ENCODE data around the gene RFT1. TPM values are rescaled to one million over a fixed set of nuclear protein-coding genes. Genes with fewer than 3 reads are reported as not detected.

Gene RFT1
- total RNA-seq, 2 experiments from 2014 or later, result 49.3 to 50.7 TPM

GRCh38 chr3:53081318-53081717 lies 48.9 kb downstream of the RFT1 start:
- Mint-ChIP-seq H3K4me3 (no peak overlapping the region), H3K4me1 (no peaks in the 10 kb centered on the region), H3K9me3 (no peaks in the 10 kb centered on the region), H3K27ac (no peak overlapping the region), H3K36me3 (no peaks in the 10 kb centered on the region), H3K27me3 (no peaks in the 10 kb centered on the region)
- no peak for DNase-seq

GRCh38 chr3:53080612-53081205 lies 49.5 kb downstream of the RFT1 start:
- DNase-seq, result no peak
- no peaks in the 10 kb centered on the region for H3K4me1 Mint-ChIP-seq
- H3K27me3 Mint-ChIP-seq, result no peaks in the 10 kb centered on the region
- no peak overlapping the region for H3K27ac Mint-ChIP-seq
- H3K36me3 Mint-ChIP-seq, result no peaks in the 10 kb centered on the region
- H3K4me3 Mint-ChIP-seq, result no peak overlapping the region
- H3K9me3 Mint-ChIP-seq, result no peaks in the 10 kb centered on the region

- Mint-ChIP-seq H3K36me3 (no peaks in the 10 kb centered on the region), H3K27ac (no peak overlapping the region), H3K27me3 (no peaks in the 10 kb centered on the region), H3K4me3 (no peak overlapping the region), H3K4me1 (no peaks in the 10 kb centered on the region), H3K9me3 (no peaks in the 10 kb centered on the region)
- no peak for DNase-seq
These were observed 50.3 kb downstream of the RFT1 start for GRCh38 chr3:53079791-53080555.

GRCh38 chr3:53079147-53079546 lies 51.1 kb downstream of the RFT1 start:
- Mint-ChIP-seq H3K36me3 (no peaks in the 10 kb centered on the region), H3K27ac (no peak overlapping the region), H3K4me1 (peaks cover 1% of the 10 kb centered on the region), H3K4me3 (no peak overlapping the region), H3K9me3 (no peaks in the 10 kb centered on the region), H3K27me3 (no peaks in the 10 kb centered on the region)
- DNase-seq, result no peak

GRCh38 chr3:53078656-53079055 lies 51.6 kb downstream of the RFT1 start:
- Mint-ChIP-seq H3K36me3 (no peaks in the 10 kb centered on the region), H3K4me1 (peaks cover 2% of the 10 kb centered on the region), H3K27ac (no peak overlapping the region), H3K27me3 (no peaks in the 10 kb centered on the region), H3K9me3 (no peaks in the 10 kb centered on the region), H3K4me3 (no peak overlapping the region)
- DNase-seq, result no peak

- H3K27ac Mint-ChIP-seq, result no peak overlapping the region
- H3K36me3 Mint-ChIP-seq, result no peaks in the 10 kb centered on the region
- no peak for DNase-seq
- H3K4me1 Mint-ChIP-seq, result peaks cover 10% of the 10 kb centered on the region
- no peak overlapping the region for H3K4me3 Mint-ChIP-seq
- H3K9me3 Mint-ChIP-seq, result no peaks in the 10 kb centered on the region
- no peaks in the 10 kb centered on the region for H3K27me3 Mint-ChIP-seq
These were observed 52.6 kb downstream of the RFT1 start for GRCh38 chr3:53077476-53078220.

- Mint-ChIP-seq H3K4me3 (no peak overlapping the region), H3K36me3 (no peaks in the 10 kb centered on the region), H3K9me3 (no peaks in the 10 kb centered on the region), H3K27ac (no peak overlapping the region), H3K4me1 (peaks cover 15% of the 10 kb centered on the region), H3K27me3 (no peaks in the 10 kb centered on the region)
- DNase-seq, result no peak
These were observed 54.5 kb downstream of the RFT1 start for GRCh38 chr3:53075743-53076140.

GRCh38 chr3:53074761-53075742 lies 55.2 kb downstream of the RFT1 start:
- no peak for DNase-seq
- H3K27ac Mint-ChIP-seq, result no peak overlapping the region
- no peaks in the 10 kb centered on the region for H3K9me3 Mint-ChIP-seq
- no peak overlapping the region for H3K4me3 Mint-ChIP-seq
- no peaks in the 10 kb centered on the region for H3K27me3 Mint-ChIP-seq
- no peaks in the 10 kb centered on the region for H3K36me3 Mint-ChIP-seq
- H3K4me1 Mint-ChIP-seq, result peaks cover 15% of the 10 kb centered on the region

- peaks cover 15% of the 10 kb centered on the region for H3K4me1 Mint-ChIP-seq
- no peak for DNase-seq
- H3K4me3 Mint-ChIP-seq, result no peak overlapping the region
- H3K36me3 Mint-ChIP-seq, result no peaks in the 10 kb centered on the region
- no peaks in the 10 kb centered on the region for H3K9me3 Mint-ChIP-seq
- H3K27ac Mint-ChIP-seq, result peak overlapping the region; percentile 4
- H3K27me3 Mint-ChIP-seq, result no peaks in the 10 kb centered on the region
These were observed 55.9 kb downstream of the RFT1 start for GRCh38 chr3:53074366-53074696.

GRCh38 chr3:53073553-53074365 lies 56.5 kb downstream of the RFT1 start:
- Mint-ChIP-seq H3K4me3 (peak overlapping the region; percentile 88), H3K9me3 (no peaks in the 10 kb centered on the region), H3K4me1 (peaks cover 15% of the 10 kb centered on the region), H3K36me3 (no peaks in the 10 kb centered on the region), H3K27ac (peak overlapping the region; percentile 96), H3K27me3 (no peaks in the 10 kb centered on the region)
- no peak for DNase-seq

GRCh38 chr3:53072653-53073552 lies 57.3 kb downstream of the RFT1 start:
- Mint-ChIP-seq H3K27me3 (no peaks in the 10 kb centered on the region), H3K9me3 (no peaks in the 10 kb centered on the region), H3K4me1 (peaks cover 15% of the 10 kb centered on the region), H3K27ac (peak overlapping the region; percentile 96), H3K36me3 (no peaks in the 10 kb centered on the region), H3K4me3 (peak overlapping the region; percentile 88)
- peak; percentile 90 for DNase-seq

GRCh38 chr3:53071882-53072431 lies 58.3 kb downstream of the RFT1 start:
- DNase-seq, result no peak
- Mint-ChIP-seq H3K4me3 (peak overlapping the region; percentile 88), H3K27me3 (no peaks in the 10 kb centered on the region), H3K27ac (no peak overlapping the region), H3K9me3 (no peaks in the 10 kb centered on the region), H3K36me3 (no peaks in the 10 kb centered on the region), H3K4me1 (peaks cover 15% of the 10 kb centered on the region)

GRCh38 chr3:53069422-53070068 lies 60.7 kb downstream of the RFT1 start:
- H3K27me3 Mint-ChIP-seq, result no peaks in the 10 kb centered on the region
- peaks cover 15% of the 10 kb centered on the region for H3K4me1 Mint-ChIP-seq
- DNase-seq, result no peak
- H3K36me3 Mint-ChIP-seq, result no peaks in the 10 kb centered on the region
- no peak overlapping the region for H3K4me3 Mint-ChIP-seq
- no peak overlapping the region for H3K27ac Mint-ChIP-seq
- no peaks in the 10 kb centered on the region for H3K9me3 Mint-ChIP-seq
